ENCODE results near the gene MLXIP. TPM values are rescaled to one million over a fixed set of nuclear protein-coding genes. Genes with fewer than 3 reads are reported as not detected.
A peak's percentile ranks its signal among the peaks of the same experiment; 100 is the strongest.

The MLXIP gene
- total RNA-seq, 1 experiment from 2014 or later, result 124 TPM

DNA sequence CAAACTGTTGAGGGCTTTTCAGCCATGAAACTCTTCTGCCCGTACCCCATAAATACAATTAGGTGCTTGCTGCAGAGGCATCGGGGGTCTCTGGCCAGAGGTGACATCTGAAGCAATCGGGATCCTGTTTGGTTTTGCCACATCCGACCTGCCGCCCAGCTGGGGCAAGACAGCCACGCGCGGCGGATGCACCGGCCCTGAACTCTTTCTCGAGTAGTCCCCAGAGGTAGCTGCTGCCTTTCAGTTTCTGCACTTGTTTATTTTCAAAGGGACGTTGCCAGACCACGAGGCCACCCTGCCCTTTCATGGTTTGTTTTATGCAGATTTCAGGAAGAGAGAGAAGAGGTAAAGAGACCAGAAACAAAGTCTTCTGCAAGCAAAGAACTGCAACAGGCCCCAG lies 10.6 kb upstream of the MLXIP start:
- Histone ChIP-seq H3K27ac (ENCODE audit: low read length) (peak overlapping the region; percentile 10), H3K9me3 (ENCODE audit: control insufficient read depth, insufficient read depth, low read depth, low read length) (no peaks in the 10 kb centered on the region), H3K4me1 (ENCODE audit: control insufficient read depth, insufficient read depth, low read length) (peaks cover 47% of the 10 kb centered on the region), H3K36me3 (ENCODE audit: control insufficient read depth, insufficient read depth, low read length) (no peaks in the 10 kb centered on the region), H3K4me3 (ENCODE audit: low read depth in 2 of 2, low read length in 2 of 2) (no peak overlapping the region), H3K27me3 (ENCODE audit: control insufficient read depth, insufficient read depth, low read length) (no peaks in the 10 kb centered on the region)
- ATAC-seq (no peak), DNase-seq (ENCODE audit: low read depth, low spot score) (no peak)
- intact Hi-C loops (cut with micrococcal nuclease; ENCODE audit: unreplicated experiment), result no loop called here
- TF ChIP-seq POLR2AphosphoS5 (IDR thresholded peaks at IDR 0.05; ENCODE audit: low read depth, low read length), result no peak
- peak; percentile 49; the same call in 1 of the 2 replicates for TF ChIP-seq TCF7L2 (IDR thresholded peaks at IDR 0.05; ENCODE audit: low read depth, low read length)
- no TSS peak for BruUV-seq (replicated peaks)
- in situ Hi-C loops (cut with HindIII; ENCODE audit: low pct_unique_long_range_greater_than_20kb, low sequenced_read_pairs), result no loop called here
- POLR2A ChIA-PET, result no interaction called here
- CTCF ChIA-PET, result interaction anchor here (0.6 kb wide), 1 partner anchor 697 kb away, joined by 5 read pairs; no protein-coding TSS in a partner anchor

DNA sequence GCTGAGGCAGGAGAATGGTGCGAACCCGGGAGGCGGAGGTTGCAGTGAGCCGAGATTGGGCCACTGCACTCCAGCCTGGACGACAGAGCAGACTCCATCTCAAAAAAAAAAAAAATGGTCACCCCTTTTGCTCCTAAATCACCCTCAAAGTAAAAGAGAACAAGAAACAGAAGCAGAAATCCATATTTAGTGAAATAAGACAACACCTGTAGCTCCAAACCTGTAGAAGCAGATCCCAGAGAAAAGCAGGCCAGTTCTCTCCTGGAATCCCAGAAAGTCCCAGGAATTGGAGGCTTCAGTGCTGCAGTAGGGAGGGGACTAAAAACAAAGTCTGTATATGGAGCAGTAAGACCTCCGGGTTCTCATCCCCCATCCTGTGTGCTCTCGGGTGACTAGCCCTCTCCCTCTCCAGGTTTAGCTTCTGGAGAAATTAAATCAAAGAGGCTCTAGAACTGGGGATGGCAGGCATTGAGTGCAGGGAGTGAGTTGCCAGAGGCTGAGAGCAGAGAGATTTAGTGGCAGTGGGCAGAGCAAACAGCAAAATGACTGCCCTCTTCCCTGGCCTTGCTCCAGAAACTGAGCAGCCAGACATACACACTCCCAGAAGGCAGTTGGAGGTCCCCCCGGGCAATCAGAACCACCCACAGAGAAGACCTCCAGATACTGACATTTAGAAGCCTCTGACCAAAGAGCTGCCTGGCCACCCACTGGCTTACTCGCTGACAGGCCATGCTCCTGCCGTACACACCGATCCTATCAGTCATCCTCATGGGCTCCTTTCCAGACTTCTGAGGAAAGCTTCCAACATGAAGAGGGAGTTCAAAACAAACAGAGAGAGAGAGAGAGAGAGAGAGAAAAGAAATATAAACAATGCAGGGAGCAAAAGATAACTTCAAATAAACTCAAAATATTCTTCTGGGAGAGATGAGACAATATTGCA lies 6.3 kb upstream of the MLXIP start:
- peaks cover 22% of the 10 kb centered on the region for H3K4me1 ChIP-seq (ENCODE audit: control insufficient read depth, insufficient read depth, low read length)
- POLR2A ChIA-PET, result no interaction called here
- no peaks in the 10 kb centered on the region for H3K27me3 ChIP-seq (ENCODE audit: control insufficient read depth, insufficient read depth, low read length)
- H3K27ac ChIP-seq (ENCODE audit: low read length), result peak overlapping the region; percentile 83
- DNase-seq (ENCODE audit: low read depth, low spot score) (no peak), ATAC-seq (peak; percentile 89)
- intact Hi-C loops (cut with micrococcal nuclease; ENCODE audit: unreplicated experiment), result no loop called here
- in situ Hi-C loops (cut with HindIII; ENCODE audit: low pct_unique_long_range_greater_than_20kb, low sequenced_read_pairs), result no loop called here
- H3K9me3 ChIP-seq (ENCODE audit: control insufficient read depth, insufficient read depth, low read depth, low read length), result no peaks in the 10 kb centered on the region
- no peak overlapping the region for H3K4me3 ChIP-seq (ENCODE audit: low read depth in 2 of 2, low read length in 2 of 2)
- CTCF ChIA-PET, result interaction anchor here (0.7 kb wide), 1 partner anchor 18 kb away, joined by 3 read pairs; no protein-coding TSS in a partner anchor
- H3K36me3 ChIP-seq (ENCODE audit: control insufficient read depth, insufficient read depth, low read length), result no peaks in the 10 kb centered on the region
- no TSS peak for BruUV-seq (replicated peaks)
- TF ChIP-seq TCF7L2 (IDR thresholded peaks at IDR 0.05; ENCODE audit: low read depth, low read length) (peak; percentile 91), SIN3A (IDR thresholded peaks at IDR 0.05; ENCODE audit: borderline replicate concordance, insufficient read depth, low read depth, low read length) (no peak; the same call in 1 of the 2 replicates)

DNA sequence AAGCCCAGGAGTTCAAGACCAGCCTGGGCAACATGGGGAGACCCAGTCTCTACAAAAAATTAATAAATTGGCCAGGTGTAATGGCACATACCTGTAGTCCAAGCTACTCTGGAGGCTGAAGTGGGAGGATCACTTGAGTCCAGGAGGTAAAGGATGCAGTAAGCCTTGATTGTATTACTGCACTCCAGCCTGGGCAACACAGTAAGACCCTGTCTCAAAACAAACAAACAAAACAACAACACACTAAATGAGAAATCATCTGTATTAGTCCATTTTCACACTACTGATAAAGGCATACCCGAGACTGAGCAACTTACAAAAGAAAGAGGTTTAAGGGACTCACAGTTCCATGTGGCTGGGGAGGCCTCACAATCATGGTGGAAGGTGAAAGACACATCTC lies 4.7 kb upstream of the MLXIP start:
- no peak overlapping the region for H3K4me3 ChIP-seq (ENCODE audit: low read depth in 2 of 2, low read length in 2 of 2)
- H3K36me3 ChIP-seq (ENCODE audit: control insufficient read depth, insufficient read depth, low read length), result no peaks in the 10 kb centered on the region
- no TSS peak for BruUV-seq (replicated peaks)
- no peak for TF ChIP-seq TCF7L2 (IDR thresholded peaks at IDR 0.05; ENCODE audit: low read depth, low read length)
- TF ChIP-seq CTCF (IDR thresholded peaks at IDR 0.05), result no peak
- no peak for TF ChIP-seq SIN3A (IDR thresholded peaks at IDR 0.05; ENCODE audit: borderline replicate concordance, insufficient read depth, low read depth, low read length)
- no peak for TF ChIP-seq POLR2AphosphoS5 (IDR thresholded peaks at IDR 0.05; ENCODE audit: low read depth, low read length)
- TF ChIP-seq, protein P1, sequence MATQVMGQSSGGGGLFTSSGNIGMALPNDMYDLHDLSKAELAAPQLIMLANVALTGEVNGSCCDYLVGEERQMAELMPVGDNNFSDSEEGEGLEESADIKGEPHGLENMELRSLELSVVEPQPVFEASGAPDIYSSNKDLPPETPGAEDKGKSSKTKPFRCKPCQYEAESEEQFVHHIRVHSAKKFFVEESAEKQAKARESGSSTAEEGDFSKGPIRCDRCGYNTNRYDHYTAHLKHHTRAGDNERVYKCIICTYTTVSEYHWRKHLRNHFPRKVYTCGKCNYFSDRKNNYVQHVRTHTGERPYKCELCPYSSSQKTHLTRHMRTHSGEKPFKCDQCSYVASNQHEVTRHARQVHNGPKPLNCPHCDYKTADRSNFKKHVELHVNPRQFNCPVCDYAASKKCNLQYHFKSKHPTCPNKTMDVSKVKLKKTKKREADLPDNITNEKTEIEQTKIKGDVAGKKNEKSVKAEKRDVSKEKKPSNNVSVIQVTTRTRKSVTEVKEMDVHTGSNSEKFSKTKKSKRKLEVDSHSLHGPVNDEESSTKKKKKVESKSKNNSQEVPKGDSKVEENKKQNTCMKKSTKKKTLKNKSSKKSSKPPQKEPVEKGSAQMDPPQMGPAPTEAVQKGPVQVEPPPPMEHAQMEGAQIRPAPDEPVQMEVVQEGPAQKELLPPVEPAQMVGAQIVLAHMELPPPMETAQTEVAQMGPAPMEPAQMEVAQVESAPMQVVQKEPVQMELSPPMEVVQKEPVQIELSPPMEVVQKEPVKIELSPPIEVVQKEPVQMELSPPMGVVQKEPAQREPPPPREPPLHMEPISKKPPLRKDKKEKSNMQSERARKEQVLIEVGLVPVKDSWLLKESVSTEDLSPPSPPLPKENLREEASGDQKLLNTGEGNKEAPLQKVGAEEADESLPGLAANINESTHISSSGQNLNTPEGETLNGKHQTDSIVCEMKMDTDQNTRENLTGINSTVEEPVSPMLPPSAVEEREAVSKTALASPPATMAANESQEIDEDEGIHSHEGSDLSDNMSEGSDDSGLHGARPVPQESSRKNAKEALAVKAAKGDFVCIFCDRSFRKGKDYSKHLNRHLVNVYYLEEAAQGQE (IDR thresholded peaks at IDR 0.05; ENCODE audit: insufficient read depth in 1 of 2, low read depth in 2 of 2, low read length in 1 of 2), result no peak
- CTCF ChIA-PET, result no interaction called here
- no peaks in the 10 kb centered on the region for H3K27me3 ChIP-seq (ENCODE audit: control insufficient read depth, insufficient read depth, low read length)
- POLR2A ChIA-PET, result no interaction called here
- H3K4me1 ChIP-seq (ENCODE audit: control insufficient read depth, insufficient read depth, low read length), result peaks cover 17% of the 10 kb centered on the region
- ATAC-seq (no peak), DNase-seq (ENCODE audit: low read depth, low spot score) (no peak)
- peak overlapping the region; percentile 32; the same call in 1 of the 2 replicates for H3K27ac ChIP-seq (ENCODE audit: low read length)
- in situ Hi-C loops (cut with HindIII; ENCODE audit: low pct_unique_long_range_greater_than_20kb, low sequenced_read_pairs), result no loop called here
- H3K9me3 ChIP-seq (ENCODE audit: control insufficient read depth, insufficient read depth, low read depth, low read length), result no peaks in the 10 kb centered on the region
- intact Hi-C loops (cut with micrococcal nuclease; ENCODE audit: unreplicated experiment), result no loop called here

All from Panc1 (cell line).